HCT116 (cell line): Measurements from ENCODE around the gene CFI. TPM values are rescaled to one million over a fixed set of nuclear protein-coding genes. Genes with fewer than 3 reads are reported as not detected.

Source experiments
- ATAC-seq: fragments of 200-7000 bp; cut with Tn5 transposase; 2 replicates; pipeline ENCODE4 v1.9.1; 2020; ENCODE audit warnings: mild to moderate bottlenecking, moderate library complexity
- BruUV-seq: library from RNA; stranded (reverse); fragments of 400-500 nt; replicated peaks from 2 replicates; lab custom pipeline; 2021; lab: Mats Ljungman, UMichigan
- CTCF ChIA-PET: fragments of 300-600 bp; sonication (Branson Sonifier 250); formaldehyde crosslinking; loops from one replicate; lab custom pipeline; 2021; ENCODE audit warnings: antibody characterized with exemption; lab: Charles Lee
- POLR2A ChIA-PET: fragments of 300-600, 350-600 bp; sonication (Branson Sonifier 250); formaldehyde crosslinking; loops from one replicate; lab custom pipeline; 2021; ENCODE audit warnings: antibody characterized with exemption; lab: Charles Lee
- RAD21 ChIA-PET, 2 experiments: fragments of 300-600 bp; sonication (Branson Sonifier 250); formaldehyde crosslinking; loops; one replicate each; lab custom pipeline; 2023; ENCODE audit warnings: low total read pairs in 2 of 2; ENCODE audit not compliant: uncharacterized antibody in 2 of 2, unreplicated experiment in 2 of 2, low non-redundant PET in 1 of 2; lab: Charles Lee
- DNase-seq: peaks from one replicate; pipeline ENCODE4 v3.0.0-alpha.2; 2010; ENCODE audit warnings: low read depth, low spot score
- H2AFZ ChIP-seq: fragments of 200-600 bp; shearing (Covaris generic), sonication (generic); 2 replicates; pipeline ENCODE4 v1.6.1; 2017; ENCODE audit warnings: low read depth, mixed run types, mixed read lengths, antibody characterized with exemption, low read length; ENCODE audit not compliant: poor library complexity, severe bottlenecking
- H3K27ac ChIP-seq: 2 replicates; pipeline ENCODE4 v1.5.1; 2012; ENCODE audit warnings: low read depth, low read length
- H3K27me3 ChIP-seq: fragments of 200-600 bp; sonication (generic); 2 replicates; pipeline ENCODE4 v1.6.1; 2016; ENCODE audit warnings: mixed run types, low read length, mixed read lengths; ENCODE audit not compliant: insufficient read depth
- H3K36me3 ChIP-seq, 2 experiments: fragments of 200-500 bp in 1 of 2; fragments of 200-600 bp in 1 of 2; sonication (Bioruptor generic) in 1 of 2; sonication (generic) in 1 of 2; 2 replicates each; pipeline versions ENCODE4 v1.5.1 to v1.6.1; 2014 to 2016; ENCODE audit warnings: low read length in 2 of 2, inconsistent platforms in 1 of 2, mixed read lengths in 1 of 2, mixed run types in 1 of 2; ENCODE audit not compliant: insufficient read depth in 2 of 2, control insufficient read depth in 1 of 2
- H3K4me1 ChIP-seq, 2 experiments: fragments of 200-600 bp in 1 of 2; sonication (generic) in 1 of 2; 2 replicates each; pipeline versions ENCODE4 v1.5.1 to v1.6.1; 2012 to 2017; ENCODE audit warnings: low read length in 2 of 2, inconsistent platforms in 1 of 2, mild to moderate bottlenecking in 1 of 2, mixed read lengths in 1 of 2, mixed run types in 1 of 2, moderate library complexity in 1 of 2; ENCODE audit not compliant: insufficient read depth in 2 of 2, control insufficient read depth in 1 of 2
- H3K4me2 ChIP-seq: fragments of 200-600 bp; sonication (generic); 2 replicates; pipeline ENCODE4 v1.6.1; 2017; ENCODE audit warnings: mixed run types, low read length, mixed read lengths
- H3K4me3 ChIP-seq, 2 experiments: fragments of 200-600 bp in 1 of 2; sonication (generic) in 1 of 2; replicated peaks in 1 of 2; 2 replicates each; pipeline ENCODE4 v1.5.1; 2011 to 2016; ENCODE audit warnings: low read length in 2 of 2, control low read depth in 1 of 2, low read depth in 1 of 2, mild to moderate bottlenecking in 1 of 2, mixed read lengths in 1 of 2, mixed run types in 1 of 2
- H3K79me2 ChIP-seq: fragments of 200-600 bp; sonication (generic); 2 replicates; pipeline ENCODE4 v1.6.1; 2017; ENCODE audit warnings: mild to moderate bottlenecking, mixed run types, low read length, moderate library complexity, mixed read lengths; ENCODE audit not compliant: insufficient read depth
- H3K9ac ChIP-seq: fragments of 200-600 bp; sonication (generic); 2 replicates; pipeline ENCODE4 v1.6.1; 2016; ENCODE audit warnings: low read length, mixed read lengths
- H3K9me2 ChIP-seq: fragments of 200-600 bp; sonication (generic), shearing (Covaris generic); 2 replicates; pipeline ENCODE4 v1.6.1; 2017; ENCODE audit warnings: mixed run types, mild to moderate bottlenecking, moderate library complexity; ENCODE audit not compliant: insufficient read depth
- H3K9me3 ChIP-seq, 2 experiments: fragments of 200-500 bp in 1 of 2; fragments of 200-600 bp in 1 of 2; sonication (Bioruptor generic) in 1 of 2; sonication (generic) in 1 of 2; 2 replicates each; pipeline ENCODE4 v1.6.1; 2014 to 2017; ENCODE audit warnings: low read length in 2 of 2, mixed read lengths in 2 of 2, inconsistent platforms in 1 of 2, low read depth in 1 of 2, mild to moderate bottlenecking in 1 of 2, mixed run types in 1 of 2, moderate library complexity in 1 of 2; ENCODE audit not compliant: control insufficient read depth in 1 of 2, insufficient read depth in 1 of 2
- H4K20me1 ChIP-seq: fragments of 200-600 bp; sonication (generic), shearing (Covaris generic); 2 replicates; pipeline ENCODE4 v1.6.1; 2017; ENCODE audit warnings: mixed run types, mild to moderate bottlenecking, moderate library complexity; ENCODE audit not compliant: insufficient read depth
- CBX3 ChIP-seq: IDR thresholded peaks from 2 replicates; pipeline ENCODE4 v1.6.1; 2012; ENCODE audit warnings: low read depth
- CEBPB ChIP-seq: IDR thresholded peaks from 2 replicates; pipeline ENCODE4 v1.6.1; 2012; ENCODE audit warnings: low read depth
- EGR1 ChIP-seq: IDR thresholded peaks from 2 replicates; pipeline ENCODE4 v1.6.1; 2012; ENCODE audit warnings: low read depth
- ELF1 ChIP-seq: IDR thresholded peaks from 2 replicates; pipeline ENCODE4 v1.6.1; 2012; ENCODE audit warnings: low read depth, borderline replicate concordance
- EZH2phosphoT487 ChIP-seq: fragments of 200-600 bp; IDR thresholded peaks from 2 replicates; pipeline ENCODE4 v1.6.1; 2018; ENCODE audit warnings: antibody characterized with exemption, borderline replicate concordance
- FOSL1 ChIP-seq: IDR thresholded peaks from 2 replicates; pipeline ENCODE4 v1.6.1; 2012; ENCODE audit warnings: low read depth
- RAD21 ChIP-seq: IDR thresholded peaks from 2 replicates; pipeline ENCODE4 v1.6.1; 2012; ENCODE audit warnings: low read depth, mild to moderate bottlenecking
- YY1 ChIP-seq: IDR thresholded peaks from 2 replicates; pipeline ENCODE4 v1.6.1; 2011; ENCODE audit warnings: low read length, low read depth, moderate library complexity, mild to moderate bottlenecking; ENCODE audit not compliant: insufficient replicate concordance; ENCODE audit errors: extremely low read depth
- ZFX ChIP-seq: fragments of 450-650 bp; IDR thresholded peaks from 2 replicates; pipeline ENCODE4 v1.6.1; 2017
- ZNF274 ChIP-seq: fragments of 200-500 bp; sonication (Bioruptor generic); IDR thresholded peaks from 2 replicates; pipeline ENCODE4 v1.6.1; 2014; ENCODE audit warnings: mild to moderate bottlenecking, low read depth, low read length, inconsistent platforms
- intact Hi-C: fragments of 100-400 bp; cut with micrococcal nuclease; formaldehyde crosslinking; loops from 2 replicates; pipeline ENCODE4 v1.10.0; 2022
- total RNA-seq: library from RNA; stranded (reverse); gene quantifications from one replicate; pipeline ENCODE4 v1.2.1, GENCODE V29; 2021; ENCODE audit not compliant: unreplicated experiment
- TF ChIP-seq, protein P1 (sequence below): IDR thresholded peaks from 2 replicates; pipeline ENCODE4 v1.6.1; 2012
- TF ChIP-seq, protein P2 (sequence below): IDR thresholded peaks from 2 replicates; pipeline ENCODE4 v1.6.1; 2012
- TF ChIP-seq, protein P3 (sequence below): IDR thresholded peaks from 2 replicates; pipeline ENCODE4 v1.6.1; 2012; ENCODE audit warnings: low read depth

The CFI gene
- total RNA-seq, 1 experiment from 2014 or later: 0.84 TPM

DNA sequence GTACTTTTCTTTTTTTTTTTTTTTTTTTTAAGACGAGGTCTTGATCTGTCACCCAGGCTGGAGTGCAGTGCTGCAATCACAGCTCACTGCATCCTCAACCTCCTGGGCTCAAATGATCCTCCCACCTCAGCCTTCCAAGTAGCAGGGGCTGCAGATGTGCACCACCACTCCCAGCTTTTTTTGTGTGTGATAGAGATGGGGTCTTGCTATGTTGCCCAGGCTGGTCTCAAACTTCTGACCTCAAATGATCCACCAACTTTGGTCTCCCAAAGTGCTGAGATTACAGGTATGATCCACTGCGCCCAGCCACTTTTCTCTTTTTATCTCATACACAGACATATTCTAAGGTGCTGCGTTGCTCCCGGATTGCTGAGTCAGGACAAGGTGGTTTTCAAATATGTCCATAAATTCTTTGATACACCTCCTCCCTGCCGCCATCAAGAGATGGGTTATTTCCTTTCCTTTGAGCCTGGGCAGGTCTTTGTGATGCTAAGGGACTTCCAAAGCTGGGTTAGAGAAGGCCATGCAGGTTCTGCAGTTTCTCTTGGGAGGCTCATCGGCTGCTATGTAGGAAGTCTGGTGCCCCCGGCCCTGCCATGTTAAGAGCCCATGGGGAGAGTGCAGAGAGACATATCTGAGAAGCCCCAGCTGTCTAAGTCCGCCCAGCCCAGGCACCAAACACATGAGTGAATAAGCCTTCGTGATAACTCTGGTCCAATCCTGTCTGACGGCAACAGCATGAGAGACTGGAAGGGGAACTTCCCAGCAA is 63.5 kb downstream of the CFI start:
- Histone ChIP-seq H3K9me3 (no peaks in the 10 kb centered on the region), H3K4me2 (no peak overlapping the region), H3K36me3 (no peaks in the 10 kb centered on the region), H3K9me2 (no peaks in the 10 kb centered on the region), H2AFZ (no peak overlapping the region), H3K4me1 (no peaks in the 10 kb centered on the region), H3K27ac (no peak overlapping the region), H4K20me1 (no peaks in the 10 kb centered on the region), H3K79me2 (no peaks in the 10 kb centered on the region), H3K27me3 (no peaks in the 10 kb centered on the region), H3K4me3 (no peak overlapping the region), H3K9ac (no peak overlapping the region)
- DNase-seq (no peak), ATAC-seq (no peak)
- ChIA-PET POLR2A (no interaction called here), CTCF (interaction anchor here (0.6 kb wide), 1 partner anchor 26 kb away, joined by 3 read pairs; no protein-coding TSS in a partner anchor), RAD21 (no interaction called here)
- intact Hi-C loops: no loop called here
- BruUV-seq: no TSS peak
- TF ChIP-seq, protein P1, sequence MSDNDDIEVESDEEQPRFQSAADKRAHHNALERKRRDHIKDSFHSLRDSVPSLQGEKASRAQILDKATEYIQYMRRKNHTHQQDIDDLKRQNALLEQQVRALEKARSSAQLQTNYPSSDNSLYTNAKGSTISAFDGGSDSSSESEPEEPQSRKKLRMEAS: no peak
- TF ChIP-seq FOSL1 (no peak), CEBPB (no peak), ZFX (no peak), YY1 (no peak), RAD21 (no peak), EZH2phosphoT487 (no peak), CBX3 (no peak), ZNF274 (no peak), ELF1 (no peak), EGR1 (no peak)
- TF ChIP-seq, protein P2, sequence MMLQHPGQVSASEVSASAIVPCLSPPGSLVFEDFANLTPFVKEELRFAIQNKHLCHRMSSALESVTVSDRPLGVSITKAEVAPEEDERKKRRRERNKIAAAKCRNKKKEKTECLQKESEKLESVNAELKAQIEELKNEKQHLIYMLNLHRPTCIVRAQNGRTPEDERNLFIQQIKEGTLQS: no peak
- TF ChIP-seq, protein P3, sequence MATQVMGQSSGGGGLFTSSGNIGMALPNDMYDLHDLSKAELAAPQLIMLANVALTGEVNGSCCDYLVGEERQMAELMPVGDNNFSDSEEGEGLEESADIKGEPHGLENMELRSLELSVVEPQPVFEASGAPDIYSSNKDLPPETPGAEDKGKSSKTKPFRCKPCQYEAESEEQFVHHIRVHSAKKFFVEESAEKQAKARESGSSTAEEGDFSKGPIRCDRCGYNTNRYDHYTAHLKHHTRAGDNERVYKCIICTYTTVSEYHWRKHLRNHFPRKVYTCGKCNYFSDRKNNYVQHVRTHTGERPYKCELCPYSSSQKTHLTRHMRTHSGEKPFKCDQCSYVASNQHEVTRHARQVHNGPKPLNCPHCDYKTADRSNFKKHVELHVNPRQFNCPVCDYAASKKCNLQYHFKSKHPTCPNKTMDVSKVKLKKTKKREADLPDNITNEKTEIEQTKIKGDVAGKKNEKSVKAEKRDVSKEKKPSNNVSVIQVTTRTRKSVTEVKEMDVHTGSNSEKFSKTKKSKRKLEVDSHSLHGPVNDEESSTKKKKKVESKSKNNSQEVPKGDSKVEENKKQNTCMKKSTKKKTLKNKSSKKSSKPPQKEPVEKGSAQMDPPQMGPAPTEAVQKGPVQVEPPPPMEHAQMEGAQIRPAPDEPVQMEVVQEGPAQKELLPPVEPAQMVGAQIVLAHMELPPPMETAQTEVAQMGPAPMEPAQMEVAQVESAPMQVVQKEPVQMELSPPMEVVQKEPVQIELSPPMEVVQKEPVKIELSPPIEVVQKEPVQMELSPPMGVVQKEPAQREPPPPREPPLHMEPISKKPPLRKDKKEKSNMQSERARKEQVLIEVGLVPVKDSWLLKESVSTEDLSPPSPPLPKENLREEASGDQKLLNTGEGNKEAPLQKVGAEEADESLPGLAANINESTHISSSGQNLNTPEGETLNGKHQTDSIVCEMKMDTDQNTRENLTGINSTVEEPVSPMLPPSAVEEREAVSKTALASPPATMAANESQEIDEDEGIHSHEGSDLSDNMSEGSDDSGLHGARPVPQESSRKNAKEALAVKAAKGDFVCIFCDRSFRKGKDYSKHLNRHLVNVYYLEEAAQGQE: no peak
